ENCODE measurements around the gene COQ10A. TPM values are rescaled to one million over a fixed set of nuclear protein-coding genes. Genes with fewer than 3 reads are reported as not detected.

The COQ10A gene
- total and polyA plus RNA-seq, 9 of the 15 experiments (the other 6 are each of a cell fraction or from before 2014, with no cell fraction given), result 3.1 to 26.4 (median 12.7) TPM

DNA sequence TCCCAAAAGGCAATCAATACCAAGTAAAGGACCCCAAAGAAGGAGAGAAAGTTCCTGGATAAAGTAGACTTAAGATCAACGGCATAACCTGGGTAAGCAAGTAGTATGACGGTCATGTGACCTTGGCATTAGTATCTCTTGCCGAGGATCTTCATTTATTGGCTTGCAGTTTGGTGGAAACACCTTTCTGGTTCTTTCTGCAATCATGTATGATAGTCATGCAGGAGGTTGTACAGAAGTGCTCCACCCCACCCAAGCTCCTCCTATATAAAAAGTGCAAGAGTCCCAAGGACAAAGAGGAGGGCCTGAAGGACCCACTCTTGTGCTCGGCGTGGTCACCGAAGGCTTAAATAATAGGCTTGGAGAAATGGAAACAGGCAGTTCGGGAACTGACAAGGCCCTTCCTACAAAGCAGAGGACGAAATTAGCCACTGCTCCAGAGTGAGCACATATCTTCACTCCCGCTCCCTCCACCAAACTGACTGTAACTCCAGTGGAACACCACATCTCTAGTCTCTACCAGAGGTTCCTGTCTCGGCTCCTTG lies 32.6 kb downstream of the COQ10A start (continued):
- TF ChIP-seq, protein P1, sequence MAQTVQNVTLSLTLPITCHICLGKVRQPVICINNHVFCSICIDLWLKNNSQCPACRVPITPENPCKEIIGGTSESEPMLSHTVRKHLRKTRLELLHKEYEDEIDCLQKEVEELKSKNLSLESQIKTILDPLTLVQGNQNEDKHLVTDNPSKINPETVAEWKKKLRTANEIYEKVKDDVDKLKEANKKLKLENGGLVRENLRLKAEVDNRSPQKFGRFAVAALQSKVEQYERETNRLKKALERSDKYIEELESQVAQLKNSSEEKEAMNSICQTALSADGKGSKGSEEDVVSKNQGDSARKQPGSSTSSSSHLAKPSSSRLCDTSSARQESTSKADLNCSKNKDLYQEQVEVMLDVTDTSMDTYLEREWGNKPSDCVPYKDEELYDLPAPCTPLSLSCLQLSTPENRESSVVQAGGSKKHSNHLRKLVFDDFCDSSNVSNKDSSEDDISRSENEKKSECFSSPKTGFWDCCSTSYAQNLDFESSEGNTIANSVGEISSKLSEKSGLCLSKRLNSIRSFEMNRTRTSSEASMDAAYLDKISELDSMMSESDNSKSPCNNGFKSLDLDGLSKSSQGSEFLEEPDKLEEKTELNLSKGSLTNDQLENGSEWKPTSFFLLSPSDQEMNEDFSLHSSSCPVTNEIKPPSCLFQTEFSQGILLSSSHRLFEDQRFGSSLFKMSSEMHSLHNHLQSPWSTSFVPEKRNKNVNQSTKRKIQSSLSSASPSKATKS (CRISPR knock-in tag; IDR thresholded peaks at IDR 0.05), result no peak
- TF ChIP-seq NFIX (CRISPR knock-in tag; IDR thresholded peaks at IDR 0.05; ENCODE audit: low read depth), result no peak
- TF ChIP-seq, protein P2, sequence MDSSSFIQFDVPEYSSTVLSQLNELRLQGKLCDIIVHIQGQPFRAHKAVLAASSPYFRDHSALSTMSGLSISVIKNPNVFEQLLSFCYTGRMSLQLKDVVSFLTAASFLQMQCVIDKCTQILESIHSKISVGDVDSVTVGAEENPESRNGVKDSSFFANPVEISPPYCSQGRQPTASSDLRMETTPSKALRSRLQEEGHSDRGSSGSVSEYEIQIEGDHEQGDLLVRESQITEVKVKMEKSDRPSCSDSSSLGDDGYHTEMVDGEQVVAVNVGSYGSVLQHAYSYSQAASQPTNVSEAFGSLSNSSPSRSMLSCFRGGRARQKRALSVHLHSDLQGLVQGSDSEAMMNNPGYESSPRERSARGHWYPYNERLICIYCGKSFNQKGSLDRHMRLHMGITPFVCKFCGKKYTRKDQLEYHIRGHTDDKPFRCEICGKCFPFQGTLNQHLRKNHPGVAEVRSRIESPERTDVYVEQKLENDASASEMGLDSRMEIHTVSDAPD (CRISPR knock-in tag; IDR thresholded peaks at IDR 0.05), result no peak
- no peak for TF ChIP-seq SMARCA5 (IDR thresholded peaks at IDR 0.05)
- TF ChIP-seq NCOR1 (IDR thresholded peaks at IDR 0.05), result no peak
- no peak for TF ChIP-seq ZNF24 (IDR thresholded peaks at IDR 0.05)
- TF ChIP-seq DDX20 (tag; IDR thresholded peaks at IDR 0.05; ENCODE audit: low read depth), result no peak
- TF ChIP-seq TOE1 (IDR thresholded peaks at IDR 0.05; ENCODE audit: borderline replicate concordance), result peak; percentile 86
- TF ChIP-seq TOE1 (CRISPR knock-in tag; IDR thresholded peaks at IDR 0.05; ENCODE audit: borderline replicate concordance, low read depth), result no peak
- no peak for TF ChIP-seq JUN (IDR thresholded peaks at IDR 0.05; ENCODE audit: borderline replicate concordance, low read depth, low read length)
- TF ChIP-seq JUN (CRISPR knock-in tag; IDR thresholded peaks at IDR 0.05; ENCODE audit: borderline replicate concordance), result no peak
- TF ChIP-seq, protein P3, sequence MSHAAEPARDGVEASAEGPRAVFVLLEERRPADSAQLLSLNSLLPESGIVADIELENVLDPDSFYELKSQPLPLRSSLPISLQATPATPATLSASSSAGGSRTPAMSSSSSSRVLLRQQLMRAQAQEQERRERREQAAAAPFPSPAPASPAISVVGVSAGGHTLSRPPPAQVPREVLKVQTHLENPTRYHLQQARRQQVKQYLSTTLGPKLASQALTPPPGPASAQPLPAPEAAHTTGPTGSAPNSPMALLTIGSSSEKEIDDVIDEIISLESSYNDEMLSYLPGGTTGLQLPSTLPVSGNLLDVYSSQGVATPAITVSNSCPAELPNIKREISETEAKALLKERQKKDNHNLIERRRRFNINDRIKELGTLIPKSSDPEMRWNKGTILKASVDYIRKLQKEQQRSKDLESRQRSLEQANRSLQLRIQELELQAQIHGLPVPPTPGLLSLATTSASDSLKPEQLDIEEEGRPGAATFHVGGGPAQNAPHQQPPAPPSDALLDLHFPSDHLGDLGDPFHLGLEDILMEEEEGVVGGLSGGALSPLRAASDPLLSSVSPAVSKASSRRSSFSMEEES (CRISPR knock-in tag; IDR thresholded peaks at IDR 0.05), result peak; percentile 94
- TF ChIP-seq ZNF146 (CRISPR knock-in tag; IDR thresholded peaks at IDR 0.05; ENCODE audit: unreplicated experiment), result peak; percentile 16
- no peak for TF ChIP-seq ZNF175 (CRISPR knock-in tag; IDR thresholded peaks at IDR 0.05; ENCODE audit: low read depth)
- TF ChIP-seq RAD51 (IDR thresholded peaks at IDR 0.05; ENCODE audit: borderline replicate concordance, low read depth), result peak; percentile 75
- no peak for TF ChIP-seq ETV5 (CRISPR knock-in tag; IDR thresholded peaks at IDR 0.05; ENCODE audit: low read depth)
- TF ChIP-seq, protein P4, sequence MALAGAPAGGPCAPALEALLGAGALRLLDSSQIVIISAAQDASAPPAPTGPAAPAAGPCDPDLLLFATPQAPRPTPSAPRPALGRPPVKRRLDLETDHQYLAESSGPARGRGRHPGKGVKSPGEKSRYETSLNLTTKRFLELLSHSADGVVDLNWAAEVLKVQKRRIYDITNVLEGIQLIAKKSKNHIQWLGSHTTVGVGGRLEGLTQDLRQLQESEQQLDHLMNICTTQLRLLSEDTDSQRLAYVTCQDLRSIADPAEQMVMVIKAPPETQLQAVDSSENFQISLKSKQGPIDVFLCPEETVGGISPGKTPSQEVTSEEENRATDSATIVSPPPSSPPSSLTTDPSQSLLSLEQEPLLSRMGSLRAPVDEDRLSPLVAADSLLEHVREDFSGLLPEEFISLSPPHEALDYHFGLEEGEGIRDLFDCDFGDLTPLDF (CRISPR knock-in tag; IDR thresholded peaks at IDR 0.05), result no peak
- no peak for TF ChIP-seq ZZZ3 (IDR thresholded peaks at IDR 0.05)
- no peak for TF ChIP-seq CAMTA2 (CRISPR knock-in tag; conservative IDR thresholded peaks at IDR 0.05)
- TF ChIP-seq, protein P5, sequence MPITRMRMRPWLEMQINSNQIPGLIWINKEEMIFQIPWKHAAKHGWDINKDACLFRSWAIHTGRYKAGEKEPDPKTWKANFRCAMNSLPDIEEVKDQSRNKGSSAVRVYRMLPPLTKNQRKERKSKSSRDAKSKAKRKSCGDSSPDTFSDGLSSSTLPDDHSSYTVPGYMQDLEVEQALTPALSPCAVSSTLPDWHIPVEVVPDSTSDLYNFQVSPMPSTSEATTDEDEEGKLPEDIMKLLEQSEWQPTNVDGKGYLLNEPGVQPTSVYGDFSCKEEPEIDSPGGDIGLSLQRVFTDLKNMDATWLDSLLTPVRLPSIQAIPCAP (CRISPR knock-in tag; IDR thresholded peaks at IDR 0.05; ENCODE audit: borderline replicate concordance), result no peak
- TF ChIP-seq, protein P6, sequence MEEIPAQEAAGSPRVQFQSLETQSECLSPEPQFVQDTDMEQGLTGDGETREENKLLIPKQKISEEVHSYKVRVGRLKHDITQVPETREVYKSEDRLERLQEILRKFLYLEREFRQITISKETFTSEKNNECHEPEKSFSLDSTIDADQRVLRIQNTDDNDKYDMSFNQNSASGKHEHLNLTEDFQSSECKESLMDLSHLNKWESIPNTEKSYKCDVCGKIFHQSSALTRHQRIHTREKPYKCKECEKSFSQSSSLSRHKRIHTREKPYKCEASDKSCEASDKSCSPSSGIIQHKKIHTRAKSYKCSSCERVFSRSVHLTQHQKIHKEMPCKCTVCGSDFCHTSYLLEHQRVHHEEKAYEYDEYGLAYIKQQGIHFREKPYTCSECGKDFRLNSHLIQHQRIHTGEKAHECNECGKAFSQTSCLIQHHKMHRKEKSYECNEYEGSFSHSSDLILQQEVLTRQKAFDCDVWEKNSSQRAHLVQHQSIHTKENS (CRISPR knock-in tag; IDR thresholded peaks at IDR 0.05), result no peak

Measured in K562 (cell line).